DOHH2 (cell line): ENCODE data around the gene IGSF10.

Experiments
- H3F3A ChIP-seq: fragments of 200-600 bp; sonication (generic), shearing (Covaris generic); 2 replicates; pipeline ENCODE4 v1.6.0; 2016; ENCODE audit warnings: antibody characterized with exemption, mild to moderate bottlenecking; ENCODE audit not compliant: control insufficient read depth, insufficient read depth
- H3K27ac ChIP-seq: fragments of 200-600 bp; sonication (generic); 2 replicates; pipeline ENCODE4 v1.5.1; 2014; ENCODE audit warnings: low read depth, mild to moderate bottlenecking, low read length, moderate library complexity
- H3K27me3 ChIP-seq: fragments of 200-600 bp; sonication (generic); 2 replicates; pipeline ENCODE4 v1.6.1; 2014; ENCODE audit warnings: mild to moderate bottlenecking, low read length, mixed read lengths; ENCODE audit not compliant: control insufficient read depth
- H3K36me3 ChIP-seq: fragments of 200-600 bp; sonication (generic); 2 replicates; pipeline ENCODE4 v1.6.1; 2014; ENCODE audit warnings: mild to moderate bottlenecking, low read length, moderate library complexity, mixed read lengths; ENCODE audit not compliant: control insufficient read depth
- H3K4me1 ChIP-seq: fragments of 200-600 bp; sonication (generic); 2 replicates; pipeline ENCODE4 v1.6.1; 2014; ENCODE audit warnings: mild to moderate bottlenecking, low read length, mixed read lengths; ENCODE audit not compliant: control insufficient read depth
- H3K4me2 ChIP-seq: fragments of 200-600 bp; sonication (generic); 2 replicates; pipeline ENCODE4 v1.6.0; 2014; ENCODE audit warnings: mild to moderate bottlenecking, low read length, moderate library complexity
- H3K4me3 ChIP-seq: fragments of 200-600 bp; sonication (generic); 2 replicates; pipeline ENCODE4 v1.5.1; 2014; ENCODE audit warnings: mild to moderate bottlenecking, low read length, mixed read lengths
- H3K79me2 ChIP-seq: fragments of 200-600 bp; sonication (generic); 2 replicates; pipeline ENCODE4 v1.6.1; 2014; ENCODE audit warnings: mild to moderate bottlenecking, low read length, mixed read lengths; ENCODE audit not compliant: control insufficient read depth
- H3K9me2 ChIP-seq: fragments of 200-600 bp; sonication (generic); replicated peaks from 2 replicates; pipeline ENCODE4 v1.6.1; 2014; ENCODE audit warnings: mild to moderate bottlenecking, low read length, mixed read lengths; ENCODE audit not compliant: control insufficient read depth
- H3K9me3 ChIP-seq: fragments of 200-600 bp; sonication (generic); 2 replicates; pipeline ENCODE4 v1.6.1; 2014; ENCODE audit warnings: antibody characterized with exemption, low read length, mixed read lengths; ENCODE audit not compliant: control insufficient read depth, insufficient read depth
- H4K20me1 ChIP-seq: fragments of 200-600 bp; sonication (generic); 2 replicates; pipeline ENCODE4 v1.6.0; 2014; ENCODE audit warnings: low read depth, mild to moderate bottlenecking, antibody characterized with exemption, low read length, moderate library complexity; ENCODE audit not compliant: control insufficient read depth, insufficient read depth
- CTCF ChIP-seq: fragments of 200-600 bp; sonication (generic); IDR thresholded peaks from one replicate; pipeline ENCODE4 v1.5.1; 2014; ENCODE audit warnings: antibody characterized with exemption, mild to moderate bottlenecking, low read depth, low read length; ENCODE audit not compliant: poor library complexity, severe bottlenecking
- EZH2phosphoT487 ChIP-seq: fragments of 200-600 bp; sonication (generic); IDR thresholded peaks from 2 replicates; pipeline ENCODE4 v1.6.1; 2017; ENCODE audit warnings: borderline replicate concordance, mild to moderate bottlenecking, antibody characterized with exemption, low read length, moderate library complexity, mixed read lengths

IGSF10 gene

GRCh38 chr3:151503074-151503473 lies 42.2 kb upstream of the IGSF10 start:
- Histone ChIP-seq H3K79me2 (no peaks in the 10 kb centered on the region), H3K27me3 (0 out of 2 replicates have a peak, but pooled peaks cover 3% of the 10 kb centered on the region), H3K9me3 (no peaks in the 10 kb centered on the region), H4K20me1 (no peaks in the 10 kb centered on the region), H3K27ac (no peak overlapping the region), H3K4me1 (no peaks in the 10 kb centered on the region), H3K36me3 (no peaks in the 10 kb centered on the region), H3K9me2 (no peaks in the 10 kb centered on the region), H3F3A (no peaks in the 10 kb centered on the region), H3K4me3 (no peak overlapping the region), H3K4me2 (no peak overlapping the region)
- TF ChIP-seq EZH2phosphoT487 (no peak), CTCF (no peak)

- no peak overlapping the region for H3K4me3 ChIP-seq
- TF ChIP-seq CTCF (no peak), EZH2phosphoT487 (no peak)
Measured at GRCh38 chr3:151501923-151502632, 41.2 kb upstream of the IGSF10 start.

GRCh38 chr3:151501171-151501922 lies 40.5 kb upstream of the IGSF10 start:
- Histone ChIP-seq H3K27me3 (0 out of 2 replicates have a peak, but pooled peaks cover 3% of the 10 kb centered on the region), H3F3A (no peaks in the 10 kb centered on the region)

More at GRCh38 chr3:151501923-151502632, 41.2 kb upstream of the IGSF10 start:
- no peak overlapping the region for H3K4me2 ChIP-seq
- H4K20me1 ChIP-seq = no peaks in the 10 kb centered on the region
- H3K4me1 ChIP-seq = no peaks in the 10 kb centered on the region
- H3K27me3 ChIP-seq = 0 out of 2 replicates have a peak, but pooled peaks cover 3% of the 10 kb centered on the region
- no peaks in the 10 kb centered on the region for H3K36me3 ChIP-seq
- H3K9me2 ChIP-seq = no peaks in the 10 kb centered on the region
- no peaks in the 10 kb centered on the region for H3K79me2 ChIP-seq
- no peaks in the 10 kb centered on the region for H3K9me3 ChIP-seq
- no peak overlapping the region for H3K27ac ChIP-seq
- H3F3A ChIP-seq = no peaks in the 10 kb centered on the region

More at GRCh38 chr3:151501171-151501922, 40.5 kb upstream of the IGSF10 start:
- no peaks in the 10 kb centered on the region for H4K20me1 ChIP-seq
- no peaks in the 10 kb centered on the region for H3K9me2 ChIP-seq
- no peaks in the 10 kb centered on the region for H3K4me1 ChIP-seq
- H3K27ac ChIP-seq = no peak overlapping the region
- TF ChIP-seq EZH2phosphoT487 (no peak), CTCF (no peak)
- no peaks in the 10 kb centered on the region for H3K36me3 ChIP-seq
- H3K4me2 ChIP-seq = no peak overlapping the region
- H3K79me2 ChIP-seq = no peaks in the 10 kb centered on the region
- no peak overlapping the region for H3K4me3 ChIP-seq
- no peaks in the 10 kb centered on the region for H3K9me3 ChIP-seq
